SK-N-SH (cell line): ENCODE data around the gene SYT3. TPM values are rescaled to one million over a fixed set of nuclear protein-coding genes. Genes with fewer than 3 reads are reported as not detected.

Experiments used
- CTCF ChIA-PET: fragments of 300-600, 350-600 bp; formaldehyde crosslinking; extraction: SDS; loops from one replicate; lab custom pipeline; 2021; lab: Yijun Ruan, JAX
- POLR2A ChIA-PET: fragments of 350-600 bp; sonication (Branson Sonifier 250); formaldehyde crosslinking; extraction: SDS; loops from one replicate; lab custom pipeline; 2020; ENCODE audit warnings: antibody characterized with exemption, inconsistent platforms; lab: Yijun Ruan, JAX
- DNase-seq: peaks from one replicate; pipeline ENCODE4 v3.0.0; 2012
- H2AFZ ChIP-seq: fragments of 200-600 bp; sonication (generic); 2 replicates; pipeline ENCODE4 v1.8.1; 2016; ENCODE audit warnings: antibody characterized with exemption, mild to moderate bottlenecking, low read depth
- H3F3A ChIP-seq: fragments of 200-600 bp; sonication (generic); replicated peaks from 2 replicates; pipeline ENCODE3; 2016; ENCODE audit warnings: antibody characterized with exemption, mild to moderate bottlenecking; ENCODE audit not compliant: insufficient read depth
- H3K27ac ChIP-seq, 2 experiments: fragments of 200-500 bp in 1 of 2; fragments of 200-600 bp in 1 of 2; sonication (Bioruptor generic) in 1 of 2; sonication (generic), shearing (Covaris generic) in 1 of 2; 2 replicates each; pipeline versions ENCODE4 v1.5.1 to v1.6.1; 2014 to 2016; ENCODE audit warnings: low read depth in 2 of 2, inconsistent platforms in 1 of 2, low read length in 1 of 2, mild to moderate bottlenecking in 1 of 2, mixed read lengths in 1 of 2
- H3K27me3 ChIP-seq: fragments of 200-600 bp; sonication (generic), shearing (Covaris generic); 2 replicates; pipeline ENCODE4 v1.6.1; 2016; ENCODE audit warnings: mixed run types; ENCODE audit not compliant: insufficient read depth
- H3K36me3 ChIP-seq, 2 experiments: fragments of 200-500 bp in 1 of 2; fragments of 200-600 bp in 1 of 2; sonication (Bioruptor generic) in 1 of 2; sonication (generic) in 1 of 2; replicated peaks in 1 of 2; 2 replicates each; pipeline versions ENCODE3 to v1.5.1; 2014 to 2016; ENCODE audit warnings: low read length in 1 of 2, mild to moderate bottlenecking in 1 of 2; ENCODE audit not compliant: insufficient read depth in 2 of 2, control insufficient read depth in 1 of 2
- H3K4me1 ChIP-seq, 2 experiments: fragments of 200-500 bp in 1 of 2; fragments of 200-600 bp in 1 of 2; sonication (Bioruptor generic) in 1 of 2; sonication (generic), shearing (Covaris generic) in 1 of 2; 2 replicates each; pipeline versions ENCODE4 v1.5.1 to v1.6.1; 2014 to 2016; ENCODE audit warnings: low read depth in 1 of 2, low read length in 1 of 2, mixed run types in 1 of 2; ENCODE audit not compliant: insufficient read depth in 2 of 2, control insufficient read depth in 1 of 2
- H3K4me2 ChIP-seq: fragments of 200-600 bp; sonication (generic), shearing (Covaris generic); 2 replicates; pipeline ENCODE4 v1.6.1; 2017; ENCODE audit warnings: mixed run types
- H3K4me3 ChIP-seq, 2 experiments: fragments of 200-500 bp in 1 of 2; fragments of 200-600 bp in 1 of 2; sonication (Bioruptor generic) in 1 of 2; sonication (generic), shearing (Covaris generic) in 1 of 2; 2 replicates each; pipeline versions ENCODE4 v1.5.1 to v1.8.1; 2014 to 2016; ENCODE audit warnings: low read depth in 2 of 2, inconsistent platforms in 1 of 2, low read length in 1 of 2, mild to moderate bottlenecking in 1 of 2, mixed read lengths in 1 of 2, moderate library complexity in 1 of 2
- H3K79me2 ChIP-seq: fragments of 200-600 bp; sonication (generic); 2 replicates; pipeline ENCODE4 v1.8.1; 2017; ENCODE audit warnings: mild to moderate bottlenecking; ENCODE audit not compliant: insufficient read depth
- H3K9ac ChIP-seq: fragments of 200-600 bp; sonication (generic); 2 replicates; pipeline ENCODE4 v1.6.1; 2017; ENCODE audit warnings: mixed run types
- H3K9me2 ChIP-seq: fragments of 200-600 bp; sonication (generic); 2 replicates; pipeline ENCODE4 v1.6.1; 2017; ENCODE audit warnings: mixed run types
- H3K9me3 ChIP-seq: fragments of 200-600 bp; sonication (generic); 2 replicates; pipeline ENCODE4 v1.6.1; 2017; ENCODE audit warnings: mixed run types, mild to moderate bottlenecking, moderate library complexity
- H4K20me1 ChIP-seq: fragments of 200-600 bp; sonication (generic); 2 replicates; pipeline ENCODE4 v1.6.1; 2017; ENCODE audit warnings: mild to moderate bottlenecking, mixed run types; ENCODE audit not compliant: insufficient read depth
- CHD2 ChIP-seq: fragments of 150-350 bp; IDR thresholded peaks from 2 replicates; pipeline ENCODE4 v1.6.1; 2018; ENCODE audit warnings: low read length; ENCODE audit not compliant: partially characterized antibody
- FOSL2 ChIP-seq: IDR thresholded peaks from 2 replicates; pipeline ENCODE4 v1.4.0; 2012; ENCODE audit warnings: low read depth, mild to moderate bottlenecking, moderate library complexity, borderline replicate concordance
- FOXJ3 ChIP-seq: sonication (generic); formaldehyde crosslinking; IDR thresholded peaks from 2 replicates; pipeline ENCODE4 v1.5.1; 2020; ENCODE audit warnings: mild to moderate bottlenecking, missing genetic modification reagents
- GABPA ChIP-seq: IDR thresholded peaks from 2 replicates; pipeline ENCODE4 v1.4.0; 2012; ENCODE audit warnings: low read depth, mild to moderate bottlenecking
- GATA2 ChIP-seq: sonication (generic); formaldehyde crosslinking; IDR thresholded peaks from 2 replicates; pipeline ENCODE4 v1.5.0; 2020; ENCODE audit warnings: mild to moderate bottlenecking, missing genetic modification reagents
- MEF2A ChIP-seq: IDR thresholded peaks from 2 replicates; pipeline ENCODE4 v1.4.0; 2012; ENCODE audit warnings: low read depth, borderline replicate concordance
- MXI1 ChIP-seq: IDR thresholded peaks from 2 replicates; pipeline ENCODE4 v1.6.1; 2012; ENCODE audit warnings: mild to moderate bottlenecking, low read depth, low read length, improper control_type of control experiment
- NFIC ChIP-seq: IDR thresholded peaks from 2 replicates; pipeline ENCODE4 v1.4.0; 2012; ENCODE audit warnings: borderline replicate concordance
- NRF1 ChIP-seq: IDR thresholded peaks from 2 replicates; pipeline ENCODE4 v1.6.1; 2012; ENCODE audit warnings: low read depth, mild to moderate bottlenecking, low read length
- POLR2AphosphoS5 ChIP-seq: IDR thresholded peaks from 2 replicates; pipeline ENCODE4 v1.6.1; 2012; ENCODE audit warnings: low read depth, low read length
- RAD21 ChIP-seq: IDR thresholded peaks from 2 replicates; pipeline ENCODE4 v1.6.1; 2012; ENCODE audit warnings: mild to moderate bottlenecking, low read length
- RCOR1 ChIP-seq: fragments of 150-350 bp; IDR thresholded peaks from 2 replicates; pipeline ENCODE4 v1.6.1; 2017; ENCODE audit warnings: antibody characterized with exemption, low read length
- RXRA ChIP-seq: IDR thresholded peaks from 2 replicates; pipeline ENCODE4 v1.4.0; 2012; ENCODE audit warnings: low read depth, mild to moderate bottlenecking, borderline replicate concordance
- SIN3A ChIP-seq: IDR thresholded peaks from 2 replicates; pipeline ENCODE4 v1.6.1; 2012; ENCODE audit warnings: low read depth, mild to moderate bottlenecking, low read length, moderate library complexity, borderline replicate concordance
- TAF1 ChIP-seq: IDR thresholded peaks from 2 replicates; pipeline ENCODE4 v1.6.1; 2012; ENCODE audit warnings: low read depth, mild to moderate bottlenecking, low read length, moderate library complexity, borderline replicate concordance
- TCF12 ChIP-seq: IDR thresholded peaks from 2 replicates; pipeline ENCODE4 v1.4.0; 2012
- WGBS: methylation state at CpG from one replicate; pipeline ENCODE4 v1.1.6; 2017; ENCODE audit warnings: low lambda C conversion rate; 5-methylcytosine and 5-hydroxymethylcytosine counted together
- polyA plus RNA-seq, 3 experiments: library from polyadenylated mRNA; depleted of rRNA; stranded (reverse); fragments of >200 nt; gene quantifications; 2 replicates each; pipeline ENCODE4 v1.2.3, GENCODE V29; 2012
- TF ChIP-seq, protein P1 (sequence below): fragments of 200-600 bp; sonication (generic); IDR thresholded peaks from 2 replicates; pipeline ENCODE4 v1.6.1; 2017; ENCODE audit warnings: antibody characterized with exemption, mild to moderate bottlenecking, moderate library complexity
- TF ChIP-seq, protein P2 (sequence below): IDR thresholded peaks from 2 replicates; pipeline ENCODE4 v1.4.0; 2012; ENCODE audit warnings: low read depth, borderline replicate concordance
- TF ChIP-seq, protein P3 (sequence below): IDR thresholded peaks from 2 replicates; pipeline ENCODE4 v1.4.0; 2012; ENCODE audit warnings: low read depth, borderline replicate concordance
- TF ChIP-seq, protein P4 (sequence below): fragments of 150-350 bp; IDR thresholded peaks from 2 replicates; pipeline ENCODE4 v1.6.1; 2017; ENCODE audit warnings: antibody characterized with exemption, low read length, low read depth, borderline replicate concordance
- TF ChIP-seq, protein P5 (sequence below): IDR thresholded peaks from 2 replicates; pipeline ENCODE4 v1.4.0; 2012; ENCODE audit warnings: low read depth

SYT3 gene
- polyA plus RNA-seq, 1 of the 3 experiments (the other 2 are of a cell fraction), result 0.94 TPM

DNA sequence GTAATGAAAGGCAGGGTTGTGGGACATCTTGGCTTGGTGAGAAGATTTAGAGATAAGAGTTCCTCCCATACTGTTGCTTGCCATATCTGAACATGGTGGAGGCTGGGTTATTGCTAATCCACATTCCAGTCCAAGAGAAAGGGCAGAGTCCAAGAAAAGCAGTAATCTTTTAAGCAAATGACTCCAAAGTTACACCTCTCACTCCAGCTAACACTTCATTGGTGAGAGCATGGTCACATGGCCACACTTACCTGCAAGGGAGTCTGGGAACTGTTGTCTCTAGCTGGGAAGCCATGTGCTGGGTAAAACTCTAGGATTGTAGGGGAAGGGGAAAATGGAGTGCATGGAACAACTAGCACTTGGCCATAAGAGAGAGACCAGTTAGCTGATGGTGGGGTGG is 15.2 kb upstream of the SYT3 start:
- Histone ChIP-seq H3K4me2 (no peak overlapping the region), H3K4me3 (no peak overlapping the region), H3K27ac (no peak overlapping the region), H3K4me1 (peaks cover 0 to 11% of the 10 kb centered on the region in 2 experiments; a peak in 2 of 4 replicates), H3K27me3 (no peaks in the 10 kb centered on the region), H3K79me2 (no peaks in the 10 kb centered on the region), H4K20me1 (no peaks in the 10 kb centered on the region), H3K9me2 (no peaks in the 10 kb centered on the region), H2AFZ (no peak overlapping the region), H3K36me3 (no peaks in the 10 kb centered on the region), H3K9me3 (no peaks in the 10 kb centered on the region), H3F3A (peaks cover 4% of the 10 kb centered on the region), H3K9ac (no peak overlapping the region)
- TF ChIP-seq, protein P1, sequence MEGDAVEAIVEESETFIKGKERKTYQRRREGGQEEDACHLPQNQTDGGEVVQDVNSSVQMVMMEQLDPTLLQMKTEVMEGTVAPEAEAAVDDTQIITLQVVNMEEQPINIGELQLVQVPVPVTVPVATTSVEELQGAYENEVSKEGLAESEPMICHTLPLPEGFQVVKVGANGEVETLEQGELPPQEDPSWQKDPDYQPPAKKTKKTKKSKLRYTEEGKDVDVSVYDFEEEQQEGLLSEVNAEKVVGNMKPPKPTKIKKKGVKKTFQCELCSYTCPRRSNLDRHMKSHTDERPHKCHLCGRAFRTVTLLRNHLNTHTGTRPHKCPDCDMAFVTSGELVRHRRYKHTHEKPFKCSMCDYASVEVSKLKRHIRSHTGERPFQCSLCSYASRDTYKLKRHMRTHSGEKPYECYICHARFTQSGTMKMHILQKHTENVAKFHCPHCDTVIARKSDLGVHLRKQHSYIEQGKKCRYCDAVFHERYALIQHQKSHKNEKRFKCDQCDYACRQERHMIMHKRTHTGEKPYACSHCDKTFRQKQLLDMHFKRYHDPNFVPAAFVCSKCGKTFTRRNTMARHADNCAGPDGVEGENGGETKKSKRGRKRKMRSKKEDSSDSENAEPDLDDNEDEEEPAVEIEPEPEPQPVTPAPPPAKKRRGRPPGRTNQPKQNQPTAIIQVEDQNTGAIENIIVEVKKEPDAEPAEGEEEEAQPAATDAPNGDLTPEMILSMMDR, result no peak
- TF ChIP-seq, protein P2, sequence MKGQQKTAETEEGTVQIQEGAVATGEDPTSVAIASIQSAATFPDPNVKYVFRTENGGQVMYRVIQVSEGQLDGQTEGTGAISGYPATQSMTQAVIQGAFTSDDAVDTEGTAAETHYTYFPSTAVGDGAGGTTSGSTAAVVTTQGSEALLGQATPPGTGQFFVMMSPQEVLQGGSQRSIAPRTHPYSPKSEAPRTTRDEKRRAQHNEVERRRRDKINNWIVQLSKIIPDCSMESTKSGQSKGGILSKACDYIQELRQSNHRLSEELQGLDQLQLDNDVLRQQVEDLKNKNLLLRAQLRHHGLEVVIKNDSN, result no peak
- TF ChIP-seq TCF12 (no peak), MEF2A (no peak)
- ChIA-PET CTCF (interaction anchor here (1.0 to 1.3 kb wide), 3 partner anchors 14 to 99 kb away, joined by 3 to 7 read pairs (median 4); no protein-coding TSS in a partner anchor), POLR2A (no interaction called here)
- no peak for DNase-seq

DNA sequence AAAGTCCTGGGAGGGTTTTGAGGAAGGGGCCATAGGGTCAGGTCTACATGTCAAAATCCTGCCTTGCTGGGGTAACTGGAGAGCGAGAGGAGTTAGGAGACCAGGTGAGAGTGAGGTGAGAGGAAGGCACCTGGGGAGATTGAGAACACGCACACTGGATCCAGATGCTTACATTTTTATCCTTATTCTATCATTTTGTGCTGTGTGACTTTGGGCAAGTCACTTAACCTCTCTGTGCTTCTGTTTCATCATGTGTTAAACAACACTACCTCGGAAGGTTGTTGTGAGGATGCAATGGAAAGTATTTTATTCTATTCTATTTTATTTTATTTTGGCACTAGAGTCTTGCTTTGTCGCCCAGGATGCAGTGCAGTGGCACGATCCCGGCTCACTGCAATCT is 13.0 kb upstream of the SYT3 start:
- peaks cover 0 to 7% of the 10 kb centered on the region in 2 experiments; a peak in 2 of 4 replicates for H3K4me1 ChIP-seq
- H2AFZ ChIP-seq, result no peak overlapping the region
- no peak overlapping the region for H3K27ac ChIP-seq
- H3K9me2 ChIP-seq, result no peaks in the 10 kb centered on the region
- no peaks in the 10 kb centered on the region for H3K27me3 ChIP-seq
- no peaks in the 10 kb centered on the region for H4K20me1 ChIP-seq
- H3K9ac ChIP-seq, result no peak overlapping the region
- no peaks in the 10 kb centered on the region for H3K36me3 ChIP-seq
- no peak for DNase-seq
- H3K4me3 ChIP-seq, result no peak overlapping the region
- TF ChIP-seq FOXJ3, result no peak
- no peak for TF ChIP-seq NRF1
- TF ChIP-seq, protein P3, sequence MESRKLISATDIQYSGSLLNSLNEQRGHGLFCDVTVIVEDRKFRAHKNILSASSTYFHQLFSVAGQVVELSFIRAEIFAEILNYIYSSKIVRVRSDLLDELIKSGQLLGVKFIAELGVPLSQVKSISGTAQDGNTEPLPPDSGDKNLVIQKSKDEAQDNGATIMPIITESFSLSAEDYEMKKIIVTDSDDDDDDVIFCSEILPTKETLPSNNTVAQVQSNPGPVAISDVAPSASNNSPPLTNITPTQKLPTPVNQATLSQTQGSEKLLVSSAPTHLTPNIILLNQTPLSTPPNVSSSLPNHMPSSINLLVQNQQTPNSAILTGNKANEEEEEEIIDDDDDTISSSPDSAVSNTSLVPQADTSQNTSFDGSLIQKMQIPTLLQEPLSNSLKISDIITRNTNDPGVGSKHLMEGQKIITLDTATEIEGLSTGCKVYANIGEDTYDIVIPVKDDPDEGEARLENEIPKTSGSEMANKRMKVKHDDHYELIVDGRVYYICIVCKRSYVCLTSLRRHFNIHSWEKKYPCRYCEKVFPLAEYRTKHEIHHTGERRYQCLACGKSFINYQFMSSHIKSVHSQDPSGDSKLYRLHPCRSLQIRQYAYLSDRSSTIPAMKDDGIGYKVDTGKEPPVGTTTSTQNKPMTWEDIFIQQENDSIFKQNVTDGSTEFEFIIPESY, result no peak
- TF ChIP-seq, protein P4, sequence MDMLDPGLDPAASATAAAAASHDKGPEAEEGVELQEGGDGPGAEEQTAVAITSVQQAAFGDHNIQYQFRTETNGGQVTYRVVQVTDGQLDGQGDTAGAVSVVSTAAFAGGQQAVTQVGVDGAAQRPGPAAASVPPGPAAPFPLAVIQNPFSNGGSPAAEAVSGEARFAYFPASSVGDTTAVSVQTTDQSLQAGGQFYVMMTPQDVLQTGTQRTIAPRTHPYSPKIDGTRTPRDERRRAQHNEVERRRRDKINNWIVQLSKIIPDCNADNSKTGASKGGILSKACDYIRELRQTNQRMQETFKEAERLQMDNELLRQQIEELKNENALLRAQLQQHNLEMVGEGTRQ, result no peak
- no peak for TF ChIP-seq TCF12
- TF ChIP-seq SIN3A, result no peak
- no peak for TF ChIP-seq RCOR1
- no peak for TF ChIP-seq MXI1
- TF ChIP-seq, protein P5, sequence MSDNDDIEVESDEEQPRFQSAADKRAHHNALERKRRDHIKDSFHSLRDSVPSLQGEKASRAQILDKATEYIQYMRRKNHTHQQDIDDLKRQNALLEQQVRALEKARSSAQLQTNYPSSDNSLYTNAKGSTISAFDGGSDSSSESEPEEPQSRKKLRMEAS, result no peak
- TF ChIP-seq TAF1, result no peak
- TF ChIP-seq POLR2AphosphoS5, result no peak
- TF ChIP-seq GATA2 (CRISPR knock-in tag), result no peak
- TF ChIP-seq RXRA, result no peak
- TF ChIP-seq, protein P2, result no peak
- TF ChIP-seq FOSL2, result no peak
- no peak for TF ChIP-seq NFIC
- TF ChIP-seq RAD21, result no peak
- TF ChIP-seq GABPA, result no peak
- TF ChIP-seq CHD2, result no peak
- H3K4me2 ChIP-seq, result no peak overlapping the region
- H3K9me3 ChIP-seq, result no peaks in the 10 kb centered on the region
- no peaks in the 10 kb centered on the region for H3K79me2 ChIP-seq
- ChIA-PET CTCF (interaction anchor here (0.9 kb wide), 2 partner anchors 17 to 115 kb away, joined by 3 read pairs; no protein-coding TSS in a partner anchor), POLR2A (no interaction called here)
- 57% methylated on average over 6 of the region's 6 CpGs for WGBS
- no peaks in the 10 kb centered on the region for H3F3A ChIP-seq
